ENCODE data around the gene SIX3.

- no peak for TF ChIP-seq MAX (IDR thresholded peaks at IDR 0.05)
- TF ChIP-seq CTCF (IDR thresholded peaks at IDR 0.05) = no peak
- no peak for TF ChIP-seq TP53 (CRISPR knock-in tag; IDR thresholded peaks at IDR 0.05)
- TF ChIP-seq CEBPB (IDR thresholded peaks at IDR 0.05) = no peak
- TF ChIP-seq RFX5 (IDR thresholded peaks at IDR 0.05) = no peak
- TF ChIP-seq FOSL2 (IDR thresholded peaks at IDR 0.05) = no peak
- TF ChIP-seq FOSL2 (CRISPR knock-in tag; IDR thresholded peaks at IDR 0.05) = no peak
Measured at GRCh38 chr2:44931198-44931780, 10.2 kb upstream of the SIX3 start.
